ENCODE results near the gene TBC1D22A. TPM values are rescaled to one million over a fixed set of nuclear protein-coding genes. Genes with fewer than 3 reads are reported as not detected.
A peak's percentile ranks its signal among the peaks of the same experiment; 100 is the strongest.

TBC1D22A gene
- total RNA-seq, 6 donors from 2014 or later = 27.1 to 48.2 (median 35.3) TPM

GRCh38 chr22:46788441-46789172 is 26.2 kb downstream of the TBC1D22A start:
- Histone ChIP-seq H3K9me3 (no peaks in the 10 kb centered on the region), H3K4me3 (no peak overlapping the region), H3K27me3 (no peaks in the 10 kb centered on the region), H3K27ac (peak overlapping the region in 1 of 4 donors; percentile 13), H3K4me1 (peaks cover 27 to 51% (median 45%) of the 10 kb centered on the region in 4 donors), H3K36me3 (peaks cover 0 to 10% (median 8%) of the 10 kb centered on the region in 4 donors)
- no peak for DNase-seq
- no peak for ATAC-seq (ENCODE audit: low FRiP score in 2 of 2)
- TF ChIP-seq CTCF (IDR thresholded peaks at IDR 0.05) (no peak), EP300 (IDR thresholded peaks at IDR 0.05) (no peak), POLR2A (IDR thresholded peaks at IDR 0.05) (no peak), POLR2AphosphoS5 (IDR thresholded peaks at IDR 0.05) (no peak)
- 80 to 85% methylated on average over 9 of the region's 9 CpGs for WGBS, 2 donors

GRCh38 chr22:46789992-46790391 is 27.5 kb downstream of the TBC1D22A start:
- Histone ChIP-seq H3K9me3 (no peaks in the 10 kb centered on the region), H3K27ac (no peak overlapping the region), H3K27me3 (no peaks in the 10 kb centered on the region), H3K4me1 (peaks cover 27 to 43% (median 40%) of the 10 kb centered on the region in 4 donors), H3K4me3 (no peak overlapping the region), H3K36me3 (peaks cover 8 to 23% (median 17%) of the 10 kb centered on the region in 4 donors)
- 87 to 89% methylated on average over 10 of the region's 10 CpGs for WGBS, 2 donors
- DNase-seq = no peak
- ATAC-seq (ENCODE audit: low FRiP score in 2 of 2) = no peak
- no peak for TF ChIP-seq POLR2AphosphoS5 (IDR thresholded peaks at IDR 0.05)
- no peak for TF ChIP-seq EP300 (IDR thresholded peaks at IDR 0.05)
- TF ChIP-seq POLR2A (IDR thresholded peaks at IDR 0.05) = no peak
- TF ChIP-seq CTCF (IDR thresholded peaks at IDR 0.05) = no peak

- Histone ChIP-seq H3K4me1 (peaks cover 27 to 39% (median 36%) of the 10 kb centered on the region in 4 donors), H3K9me3 (no peaks in the 10 kb centered on the region), H3K27me3 (no peaks in the 10 kb centered on the region), H3K36me3 (peaks cover 8 to 31% (median 26%) of the 10 kb centered on the region in 4 donors), H3K4me3 (peak overlapping the region in 1 of 4 donors; percentile 13), H3K27ac (peak overlapping the region; percentile 58 to 76 (median 72))
- TF ChIP-seq EP300 (IDR thresholded peaks at IDR 0.05) = no peak
- TF ChIP-seq POLR2AphosphoS5 (IDR thresholded peaks at IDR 0.05) = peak; percentile 28 to 51
- DNase-seq (peak in 1 of 2 donors; percentile 52), ATAC-seq (ENCODE audit: low FRiP score in 2 of 2) (peak; percentile 68 to 84)
- WGBS, 2 donors = 31 to 36% methylated on average over 13 of the region's 13 CpGs
Observed at GRCh38 chr22:46791201-46791731, 28.8 kb downstream of the TBC1D22A start.

- Histone ChIP-seq H3K4me1 (peaks cover 27 to 39% (median 36%) of the 10 kb centered on the region in 4 donors), H3K4me3 (no peak overlapping the region), H3K36me3 (peaks cover 8 to 39% (median 29%) of the 10 kb centered on the region in 4 donors), H3K27ac (peak overlapping the region; percentile 58 to 72 (median 68)), H3K9me3 (no peaks in the 10 kb centered on the region), H3K27me3 (no peaks in the 10 kb centered on the region)
- TF ChIP-seq EP300 (IDR thresholded peaks at IDR 0.05) (peak in 1 of 4 donors; percentile 8), POLR2A (IDR thresholded peaks at IDR 0.05) (no peak), POLR2AphosphoS5 (IDR thresholded peaks at IDR 0.05) (peak in 1 of 2 donors; percentile 25), CTCF (IDR thresholded peaks at IDR 0.05) (no peak)
- 82 to 84% methylated on average over 18 to 20 of the region's 20 CpGs for WGBS, 2 donors
- peak in 1 of 2 donors; percentile 7 for ATAC-seq (ENCODE audit: low FRiP score in 2 of 2)
- DNase-seq = no peak
Observed at GRCh38 chr22:46792061-46792796, 29.8 kb downstream of the TBC1D22A start.

GRCh38 chr22:46792841-46793261 is 30.4 kb downstream of the TBC1D22A start:
- DNase-seq (no peak), ATAC-seq (ENCODE audit: low FRiP score in 2 of 2) (peak in 1 of 2 donors; percentile 2)
- no peaks in the 10 kb centered on the region for H3K9me3 ChIP-seq
- TF ChIP-seq POLR2AphosphoS5 (IDR thresholded peaks at IDR 0.05) (no peak), CTCF (IDR thresholded peaks at IDR 0.05) (no peak), EP300 (IDR thresholded peaks at IDR 0.05) (no peak), POLR2A (IDR thresholded peaks at IDR 0.05) (no peak)
- H3K36me3 ChIP-seq = peaks cover 8 to 45% (median 30%) of the 10 kb centered on the region in 4 donors
- no peaks in the 10 kb centered on the region for H3K27me3 ChIP-seq
- 67 to 81% methylated on average over 8 of the region's 8 CpGs for WGBS, 2 donors
- no peak overlapping the region for H3K4me3 ChIP-seq
- H3K4me1 ChIP-seq = peaks cover 27 to 39% (median 36%) of the 10 kb centered on the region in 4 donors
- peak overlapping the region; percentile 16 to 72 (median 68) for H3K27ac ChIP-seq

Data from upper lobe of left lung (tissue), 6 donors.